Spinal cord (tissue), 10 donors: ENCODE measurements around the gene FLRT2. TPM values are rescaled to one million over a fixed set of nuclear protein-coding genes. Genes with fewer than 3 reads are reported as not detected.

Source experiments
- DNase-seq, 6 donors: peaks; one replicate each; pipeline versions ENCODE4 v3.0.0 to v3.0.0-alpha.2; 2013 to 2015; ENCODE audit warnings: low spot score in 6 of 6, low read depth in 4 of 6
- H3K27ac ChIP-seq: one replicate; pipeline ENCODE4 v1.5.1; 2013; ENCODE audit warnings: low read depth, low read length, control low read depth
- H3K27me3 ChIP-seq: one replicate; pipeline ENCODE4 v1.6.1; 2013; ENCODE audit warnings: low read length; ENCODE audit not compliant: control insufficient read depth, insufficient read depth
- H3K36me3 ChIP-seq: one replicate; pipeline ENCODE4 v1.6.1; 2013; ENCODE audit warnings: low read length; ENCODE audit not compliant: control insufficient read depth, insufficient read depth
- H3K4me1 ChIP-seq: one replicate; pipeline ENCODE4 v1.6.1; 2013; ENCODE audit warnings: low read length; ENCODE audit not compliant: control insufficient read depth, insufficient read depth
- H3K4me3 ChIP-seq: one replicate; pipeline ENCODE4 v1.5.1; 2013; ENCODE audit warnings: low read depth, low read length, control low read depth
- H3K9me3 ChIP-seq: one replicate; pipeline ENCODE4 v1.6.1; 2013; ENCODE audit warnings: low read length; ENCODE audit not compliant: control insufficient read depth, insufficient read depth
- WGBS: methylation state at CpG from one replicate; pipeline ENCODE4 v1.1.5; 2013; ENCODE audit warnings: missing lambda C conversion rate; ENCODE audit not compliant: insufficient coverage; 5-methylcytosine and 5-hydroxymethylcytosine counted together
- polyA plus RNA-seq, 2 donors: library from polyadenylated mRNA; unstranded; fragments of 120-200 nt; gene quantifications; one replicate each; pipeline ENCODE4 v1.2.1, GENCODE V29; 2013; ENCODE audit not compliant: insufficient read length in 2 of 2
- total RNA-seq, 2 donors: library from RNA; depleted of rRNA in 1 of 2; stranded (reverse); fragments of 120-200 nt in 1 of 2; fragments of >200 nt in 1 of 2; gene quantifications; one replicate each; pipeline versions ENCODE4 v1.2.3 to v1.2.4, GENCODE V29; 2013 to 2014
- donor health status: healthy.

FLRT2 gene
- total and polyA plus RNA-seq, 4 donors, result 60.2 to 215 (median 65.3) TPM

- H3K4me1 ChIP-seq, result no peaks in the 10 kb centered on the region
- no peak overlapping the region for H3K27ac ChIP-seq
- no peaks in the 10 kb centered on the region for H3K9me3 ChIP-seq
- no peaks in the 10 kb centered on the region for H3K27me3 ChIP-seq
- no peak for DNase-seq
- no peak overlapping the region for H3K4me3 ChIP-seq
- peaks cover 19% of the 10 kb centered on the region for H3K36me3 ChIP-seq
- WGBS, result 100% methylated on average over 1 of the region's 4 CpGs
These were observed 88.4 kb downstream of the FLRT2 start for GRCh38 chr14:85618390-85618789.

GRCh38 chr14:85618978-85619377 is 89.0 kb downstream of the FLRT2 start:
- H3K27me3 ChIP-seq, result no peaks in the 10 kb centered on the region
- no peak overlapping the region for H3K27ac ChIP-seq
- H3K4me1 ChIP-seq, result no peaks in the 10 kb centered on the region
- WGBS, result 92% methylated on average over 2 of the region's 3 CpGs
- H3K36me3 ChIP-seq, result peaks cover 19% of the 10 kb centered on the region
- no peaks in the 10 kb centered on the region for H3K9me3 ChIP-seq
- H3K4me3 ChIP-seq, result no peak overlapping the region
- no peak for DNase-seq

- no CpG with 5 or more reads among the region's 6 CpGs for WGBS
- DNase-seq, result no peak
These were observed 89.9 kb downstream of the FLRT2 start for GRCh38 chr14:85619851-85620250.

GRCh38 chr14:85620947-85621346 is 91.0 kb downstream of the FLRT2 start:
- Histone ChIP-seq H3K4me1 (no peaks in the 10 kb centered on the region), H3K36me3 (peaks cover 19% of the 10 kb centered on the region), H3K27ac (no peak overlapping the region), H3K27me3 (no peaks in the 10 kb centered on the region), H3K9me3 (no peaks in the 10 kb centered on the region), H3K4me3 (no peak overlapping the region)
- no peak for DNase-seq
- 89% methylated on average over 3 of the region's 3 CpGs for WGBS

More at GRCh38 chr14:85619851-85620250, 89.9 kb downstream of the FLRT2 start:
- peaks cover 19% of the 10 kb centered on the region for H3K36me3 ChIP-seq
- no peaks in the 10 kb centered on the region for H3K4me1 ChIP-seq
- no peaks in the 10 kb centered on the region for H3K27me3 ChIP-seq
- no peaks in the 10 kb centered on the region for H3K9me3 ChIP-seq
- H3K27ac ChIP-seq, result no peak overlapping the region
- H3K4me3 ChIP-seq, result no peak overlapping the region

- no peak for DNase-seq
- Histone ChIP-seq H3K27me3 (no peaks in the 10 kb centered on the region), H3K9me3 (no peaks in the 10 kb centered on the region), H3K4me3 (no peak overlapping the region), H3K36me3 (peaks cover 19% of the 10 kb centered on the region), H3K27ac (no peak overlapping the region), H3K4me1 (no peaks in the 10 kb centered on the region)
- WGBS, result over 99% methylated on average over 11 of the region's 13 CpGs
These were observed 92.2 kb downstream of the FLRT2 start for GRCh38 chr14:85622106-85622505.

- WGBS, result 90% methylated on average over 24 of the region's 27 CpGs
- Histone ChIP-seq H3K9me3 (no peaks in the 10 kb centered on the region), H3K4me3 (no peak overlapping the region), H3K36me3 (peaks cover 19% of the 10 kb centered on the region), H3K4me1 (no peaks in the 10 kb centered on the region), H3K27me3 (no peaks in the 10 kb centered on the region), H3K27ac (no peak overlapping the region)
- peak in 1 of 6 donors; percentile 54 for DNase-seq
These were observed 93.2 kb downstream of the FLRT2 start for GRCh38 chr14:85622986-85623685.

GRCh38 chr14:85625925-85626585 is 96.1 kb downstream of the FLRT2 start:
- DNase-seq, result no peak
- no peak overlapping the region for H3K27ac ChIP-seq

GRCh38 chr14:85634205-85634604 is 104.3 kb downstream of the FLRT2 start:
- H3K4me3 ChIP-seq, result no peak overlapping the region
- H3K9me3 ChIP-seq, result no peaks in the 10 kb centered on the region
- H3K27me3 ChIP-seq, result no peaks in the 10 kb centered on the region
- DNase-seq, result peak in 1 of 6 donors; percentile 38
- no peaks in the 10 kb centered on the region for H3K36me3 ChIP-seq
- H3K4me1 ChIP-seq, result no peaks in the 10 kb centered on the region
- H3K27ac ChIP-seq, result no peak overlapping the region

More at GRCh38 chr14:85625925-85626585, 96.1 kb downstream of the FLRT2 start:
- H3K27me3 ChIP-seq, result no peaks in the 10 kb centered on the region
- H3K36me3 ChIP-seq, result peaks cover 17% of the 10 kb centered on the region
- no peak overlapping the region for H3K4me3 ChIP-seq
- no peaks in the 10 kb centered on the region for H3K9me3 ChIP-seq
- 94% methylated on average over 2 of the region's 3 CpGs for WGBS
- H3K4me1 ChIP-seq, result no peaks in the 10 kb centered on the region

GRCh38 chr14:85644211-85644610 is 114.3 kb downstream of the FLRT2 start:
- DNase-seq, result no peak
- WGBS, result 100% methylated on average over 1 of the region's 2 CpGs
- Histone ChIP-seq H3K27me3 (no peaks in the 10 kb centered on the region), H3K4me1 (no peaks in the 10 kb centered on the region), H3K36me3 (no peaks in the 10 kb centered on the region), H3K27ac (no peak overlapping the region), H3K9me3 (no peaks in the 10 kb centered on the region), H3K4me3 (no peak overlapping the region)

- Histone ChIP-seq H3K27me3 (no peaks in the 10 kb centered on the region), H3K4me1 (no peaks in the 10 kb centered on the region), H3K36me3 (no peaks in the 10 kb centered on the region), H3K27ac (no peak overlapping the region), H3K9me3 (peaks cover 1% of the 10 kb centered on the region), H3K4me3 (no peak overlapping the region)
- no peak for DNase-seq
- no CpG with 5 or more reads among the region's 2 CpGs for WGBS
These were observed 123.1 kb downstream of the FLRT2 start for GRCh38 chr14:85653029-85653428.
